ENCODE data around the gene TRAPPC12.

DNA sequence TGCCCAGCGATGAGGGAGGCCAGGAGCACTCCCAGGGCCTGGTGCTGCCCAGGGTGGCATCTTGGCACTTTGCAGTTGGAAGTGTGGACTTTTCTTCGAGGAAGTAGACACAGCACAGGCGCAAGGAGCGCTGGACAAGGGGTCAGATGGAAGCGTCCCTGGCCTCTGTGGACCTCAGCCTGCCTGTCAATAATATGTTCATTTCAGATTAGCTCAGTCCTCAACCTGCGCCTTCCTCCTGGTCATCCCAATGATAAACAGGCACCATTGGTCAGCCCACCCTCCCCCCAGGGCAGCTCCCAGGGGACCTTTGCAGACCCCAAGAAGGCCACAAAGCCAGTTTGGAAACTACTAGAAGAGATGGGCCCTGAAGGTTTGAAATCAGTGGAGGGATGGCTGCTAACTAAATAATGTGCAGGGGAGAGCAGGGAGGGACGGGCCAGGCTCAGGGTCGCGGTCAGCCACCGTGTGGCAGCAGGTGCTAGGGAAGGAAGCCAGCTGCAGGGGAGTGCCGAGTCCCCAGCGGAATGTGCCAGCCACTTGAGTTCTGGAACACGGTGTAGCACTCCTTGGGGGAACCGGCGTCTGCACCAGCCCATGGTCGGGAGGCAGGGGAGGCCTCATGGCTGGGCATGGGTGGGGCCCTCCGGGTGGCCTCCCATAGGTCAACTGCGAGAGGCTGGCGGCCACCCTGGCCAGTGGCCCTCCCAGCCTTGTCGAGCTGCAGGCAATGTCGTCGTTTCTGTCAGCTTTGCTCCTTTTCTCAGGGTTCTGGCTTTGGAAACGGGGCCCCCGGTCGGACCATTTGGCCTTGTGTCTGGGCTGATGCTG, 79.9 kb downstream of the TRAPPC12 start:
- TF ChIP-seq POLR2AphosphoS5 (IDR thresholded peaks at IDR 0.05) = no peak
- TF ChIP-seq, protein P1, sequence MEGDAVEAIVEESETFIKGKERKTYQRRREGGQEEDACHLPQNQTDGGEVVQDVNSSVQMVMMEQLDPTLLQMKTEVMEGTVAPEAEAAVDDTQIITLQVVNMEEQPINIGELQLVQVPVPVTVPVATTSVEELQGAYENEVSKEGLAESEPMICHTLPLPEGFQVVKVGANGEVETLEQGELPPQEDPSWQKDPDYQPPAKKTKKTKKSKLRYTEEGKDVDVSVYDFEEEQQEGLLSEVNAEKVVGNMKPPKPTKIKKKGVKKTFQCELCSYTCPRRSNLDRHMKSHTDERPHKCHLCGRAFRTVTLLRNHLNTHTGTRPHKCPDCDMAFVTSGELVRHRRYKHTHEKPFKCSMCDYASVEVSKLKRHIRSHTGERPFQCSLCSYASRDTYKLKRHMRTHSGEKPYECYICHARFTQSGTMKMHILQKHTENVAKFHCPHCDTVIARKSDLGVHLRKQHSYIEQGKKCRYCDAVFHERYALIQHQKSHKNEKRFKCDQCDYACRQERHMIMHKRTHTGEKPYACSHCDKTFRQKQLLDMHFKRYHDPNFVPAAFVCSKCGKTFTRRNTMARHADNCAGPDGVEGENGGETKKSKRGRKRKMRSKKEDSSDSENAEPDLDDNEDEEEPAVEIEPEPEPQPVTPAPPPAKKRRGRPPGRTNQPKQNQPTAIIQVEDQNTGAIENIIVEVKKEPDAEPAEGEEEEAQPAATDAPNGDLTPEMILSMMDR (IDR thresholded peaks at IDR 0.05) = peak in 2 of 6 experiments; percentile 40 to 43
